SK-N-SH (cell line): ENCODE measurements around the gene MTA2.

Experiments
- EP300 ChIP-seq, 2 experiments: IDR thresholded peaks; 2 replicates each; pipeline versions ENCODE4 v1.4.0 to v1.6.1; 2012; ENCODE audit warnings: borderline replicate concordance in 1 of 2, low read depth in 1 of 2, low read length in 1 of 2
- EZH2phosphoT487 ChIP-seq: fragments of 200-600 bp; sonication (generic); IDR thresholded peaks from 2 replicates; pipeline ENCODE4 v1.6.1; 2017; ENCODE audit warnings: low read depth, mixed run types, mild to moderate bottlenecking, antibody characterized with exemption, moderate library complexity, borderline replicate concordance
- JUND ChIP-seq: IDR thresholded peaks from 2 replicates; pipeline ENCODE4 v1.4.0; 2012
- TAF1 ChIP-seq: IDR thresholded peaks from 2 replicates; pipeline ENCODE4 v1.6.1; 2012; ENCODE audit warnings: low read depth, mild to moderate bottlenecking, low read length, moderate library complexity, borderline replicate concordance
- TF ChIP-seq, protein P1 (sequence below): IDR thresholded peaks from 2 replicates; pipeline ENCODE4 v1.4.0; 2012; ENCODE audit warnings: low read depth

DNA sequence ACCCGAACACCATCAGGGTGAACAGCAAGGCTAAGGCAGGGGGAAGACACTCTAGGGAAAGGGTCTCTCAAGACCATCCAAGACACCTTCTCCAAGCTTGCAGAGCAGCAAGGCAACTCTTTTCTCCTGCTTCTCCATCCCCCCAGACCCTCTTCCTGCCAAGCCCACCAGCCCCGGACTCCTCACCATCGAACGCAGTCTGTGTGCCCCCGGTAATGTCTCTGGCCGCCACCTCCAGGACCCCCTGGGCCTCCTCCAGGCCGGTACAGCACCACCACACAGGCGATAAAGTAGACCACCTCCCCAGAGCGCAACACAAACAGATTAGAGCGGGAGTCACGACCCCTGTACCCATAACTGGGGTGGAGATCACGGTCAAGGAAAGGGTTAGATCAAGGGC lies 7.1 kb upstream of the MTA2 start:
- no peak for TF ChIP-seq TAF1
- TF ChIP-seq EP300 (IDR thresholded peaks at IDR 0.05; ENCODE audit: borderline replicate concordance in 1 of 2, low read depth in 1 of 2, low read length in 1 of 2): no peak
- TF ChIP-seq JUND: no peak
- TF ChIP-seq, protein P1, sequence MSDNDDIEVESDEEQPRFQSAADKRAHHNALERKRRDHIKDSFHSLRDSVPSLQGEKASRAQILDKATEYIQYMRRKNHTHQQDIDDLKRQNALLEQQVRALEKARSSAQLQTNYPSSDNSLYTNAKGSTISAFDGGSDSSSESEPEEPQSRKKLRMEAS: no peak
- TF ChIP-seq EZH2phosphoT487: no peak
